SH-SY5Y (cell line): Measurements from ENCODE around the gene CIZ1.

Source experiments
- GATA2 ChIP-seq: IDR thresholded peaks from 2 replicates; pipeline ENCODE4 v1.6.1; 2011; ENCODE audit warnings: mild to moderate bottlenecking, low read depth, low read length
- GATA3 ChIP-seq: IDR thresholded peaks from 2 replicates; pipeline ENCODE4 v1.6.1; 2011; ENCODE audit warnings: low read depth, mild to moderate bottlenecking, low read length, moderate library complexity

- TF ChIP-seq GATA2 (no peak), GATA3 (no peak)
These were observed 10.3 kb upstream of the CIZ1 start for GRCh38 chr9:128201441-128202369.
